Kidney capillary endothelial cell (primary cell): ENCODE data around the gene DMAC2L.
"Not testable (repeated sequence)": the region's sequence is repeated elsewhere in the genome, so short reads cannot be mapped to it uniquely, and the experiment has no call there.

ENCODE experiments used
- DNase-seq: peaks from one replicate; pipeline ENCODE4 v3.0.0-alpha.2; 2018; ENCODE audit warnings: low spot score

DMAC2L gene

GRCh38 chr14:50356283-50356682, 44.2 kb downstream of the DMAC2L start:
- not testable (repeated sequence) for DNase-seq

GRCh38 chr14:50357124-50357523, 45.0 kb downstream of the DMAC2L start:
- no peak for DNase-seq

- DNase-seq = no peak
Observed at GRCh38 chr14:50357753-50358395, 45.8 kb downstream of the DMAC2L start.

GRCh38 chr14:50359631-50360030, 47.5 kb downstream of the DMAC2L start:
- no peak for DNase-seq

GRCh38 chr14:50360093-50360492, 48.0 kb downstream of the DMAC2L start:
- no peak for DNase-seq

GRCh38 chr14:50360851-50361250, 48.7 kb downstream of the DMAC2L start:
- DNase-seq = no peak

- DNase-seq = not testable (repeated sequence)
Observed at GRCh38 chr14:50361473-50362403, 49.6 kb downstream of the DMAC2L start.

- DNase-seq = no peak
Observed at GRCh38 chr14:50362764-50363713, 50.9 kb downstream of the DMAC2L start.

GRCh38 chr14:50363714-50364111, 51.6 kb downstream of the DMAC2L start:
- DNase-seq = peak; percentile 55

- DNase-seq = no peak
Observed at GRCh38 chr14:50364792-50365191, 52.7 kb downstream of the DMAC2L start.

- DNase-seq = not testable (repeated sequence)
Observed at GRCh38 chr14:50365572-50365971, 53.4 kb downstream of the DMAC2L start.

GRCh38 chr14:50366115-50366514, 54.0 kb downstream of the DMAC2L start:
- no peak for DNase-seq

- DNase-seq = no peak
Observed at GRCh38 chr14:50366589-50366988, 54.5 kb downstream of the DMAC2L start.

GRCh38 chr14:50371546-50371945, 59.4 kb downstream of the DMAC2L start:
- no peak for DNase-seq

GRCh38 chr14:50373959-50374358, 61.8 kb downstream of the DMAC2L start:
- no peak for DNase-seq

- DNase-seq = no peak
Observed at GRCh38 chr14:50375760-50376159, 63.6 kb downstream of the DMAC2L start.
